HCT116 (cell line): ENCODE results near the gene ALG6. TPM values are rescaled to one million over a fixed set of nuclear protein-coding genes. Genes with fewer than 3 reads are reported as not detected.

ENCODE experiments used
- ATAC-seq: fragments of 200-7000 bp; cut with Tn5 transposase; 2 replicates; pipeline ENCODE4 v1.9.1; 2020; ENCODE audit warnings: mild to moderate bottlenecking, moderate library complexity
- BruUV-seq: library from RNA; stranded (reverse); fragments of 400-500 nt; replicated peaks from 2 replicates; lab custom pipeline; 2021; lab: Mats Ljungman, UMichigan
- CTCF ChIA-PET: fragments of 300-600 bp; sonication (Branson Sonifier 250); formaldehyde crosslinking; loops from one replicate; lab custom pipeline; 2021; ENCODE audit warnings: antibody characterized with exemption; lab: Charles Lee
- POLR2A ChIA-PET: fragments of 300-600, 350-600 bp; sonication (Branson Sonifier 250); formaldehyde crosslinking; loops from one replicate; lab custom pipeline; 2021; ENCODE audit warnings: antibody characterized with exemption; lab: Charles Lee
- RAD21 ChIA-PET, 2 experiments: fragments of 300-600 bp; sonication (Branson Sonifier 250); formaldehyde crosslinking; loops; one replicate each; lab custom pipeline; 2023; ENCODE audit warnings: low total read pairs in 2 of 2; ENCODE audit not compliant: uncharacterized antibody in 2 of 2, unreplicated experiment in 2 of 2, low non-redundant PET in 1 of 2; lab: Charles Lee
- DNase-seq: peaks from one replicate; pipeline ENCODE4 v3.0.0-alpha.2; 2010; ENCODE audit warnings: low read depth, low spot score
- H2AFZ ChIP-seq: fragments of 200-600 bp; shearing (Covaris generic), sonication (generic); 2 replicates; pipeline ENCODE4 v1.6.1; 2017; ENCODE audit warnings: low read depth, mixed run types, mixed read lengths, antibody characterized with exemption, low read length; ENCODE audit not compliant: poor library complexity, severe bottlenecking
- H3K27ac ChIP-seq: 2 replicates; pipeline ENCODE4 v1.5.1; 2012; ENCODE audit warnings: low read depth, low read length
- H3K27me3 ChIP-seq: fragments of 200-600 bp; sonication (generic); 2 replicates; pipeline ENCODE4 v1.6.1; 2016; ENCODE audit warnings: mixed run types, low read length, mixed read lengths; ENCODE audit not compliant: insufficient read depth
- H3K36me3 ChIP-seq, 2 experiments: fragments of 200-500 bp in 1 of 2; fragments of 200-600 bp in 1 of 2; sonication (Bioruptor generic) in 1 of 2; sonication (generic) in 1 of 2; 2 replicates each; pipeline versions ENCODE4 v1.5.1 to v1.6.1; 2014 to 2016; ENCODE audit warnings: low read length in 2 of 2, inconsistent platforms in 1 of 2, mixed read lengths in 1 of 2, mixed run types in 1 of 2; ENCODE audit not compliant: insufficient read depth in 2 of 2, control insufficient read depth in 1 of 2
- H3K4me1 ChIP-seq, 2 experiments: fragments of 200-600 bp in 1 of 2; sonication (generic) in 1 of 2; 2 replicates each; pipeline versions ENCODE4 v1.5.1 to v1.6.1; 2012 to 2017; ENCODE audit warnings: low read length in 2 of 2, inconsistent platforms in 1 of 2, mild to moderate bottlenecking in 1 of 2, mixed read lengths in 1 of 2, mixed run types in 1 of 2, moderate library complexity in 1 of 2; ENCODE audit not compliant: insufficient read depth in 2 of 2, control insufficient read depth in 1 of 2
- H3K4me2 ChIP-seq: fragments of 200-600 bp; sonication (generic); 2 replicates; pipeline ENCODE4 v1.6.1; 2017; ENCODE audit warnings: mixed run types, low read length, mixed read lengths
- H3K4me3 ChIP-seq, 2 experiments: fragments of 200-600 bp in 1 of 2; sonication (generic) in 1 of 2; replicated peaks in 1 of 2; 2 replicates each; pipeline ENCODE4 v1.5.1; 2011 to 2016; ENCODE audit warnings: low read length in 2 of 2, control low read depth in 1 of 2, low read depth in 1 of 2, mild to moderate bottlenecking in 1 of 2, mixed read lengths in 1 of 2, mixed run types in 1 of 2
- H3K79me2 ChIP-seq: fragments of 200-600 bp; sonication (generic); 2 replicates; pipeline ENCODE4 v1.6.1; 2017; ENCODE audit warnings: mild to moderate bottlenecking, mixed run types, low read length, moderate library complexity, mixed read lengths; ENCODE audit not compliant: insufficient read depth
- H3K9ac ChIP-seq: fragments of 200-600 bp; sonication (generic); 2 replicates; pipeline ENCODE4 v1.6.1; 2016; ENCODE audit warnings: low read length, mixed read lengths
- H3K9me2 ChIP-seq: fragments of 200-600 bp; sonication (generic), shearing (Covaris generic); 2 replicates; pipeline ENCODE4 v1.6.1; 2017; ENCODE audit warnings: mixed run types, mild to moderate bottlenecking, moderate library complexity; ENCODE audit not compliant: insufficient read depth
- H3K9me3 ChIP-seq, 2 experiments: fragments of 200-500 bp in 1 of 2; fragments of 200-600 bp in 1 of 2; sonication (Bioruptor generic) in 1 of 2; sonication (generic) in 1 of 2; 2 replicates each; pipeline ENCODE4 v1.6.1; 2014 to 2017; ENCODE audit warnings: low read length in 2 of 2, mixed read lengths in 2 of 2, inconsistent platforms in 1 of 2, low read depth in 1 of 2, mild to moderate bottlenecking in 1 of 2, mixed run types in 1 of 2, moderate library complexity in 1 of 2; ENCODE audit not compliant: control insufficient read depth in 1 of 2, insufficient read depth in 1 of 2
- H4K20me1 ChIP-seq: fragments of 200-600 bp; sonication (generic), shearing (Covaris generic); 2 replicates; pipeline ENCODE4 v1.6.1; 2017; ENCODE audit warnings: mixed run types, mild to moderate bottlenecking, moderate library complexity; ENCODE audit not compliant: insufficient read depth
- ATF3 ChIP-seq: IDR thresholded peaks from 2 replicates; pipeline ENCODE4 v1.6.1; 2012
- CBX3 ChIP-seq: IDR thresholded peaks from 2 replicates; pipeline ENCODE4 v1.6.1; 2012; ENCODE audit warnings: low read depth
- CTCF ChIP-seq, 3 experiments: fragments of 200-600 bp in 1 of 3; sonication (generic) in 1 of 3; IDR thresholded peaks in 2 of 3; conservative IDR thresholded peaks in 1 of 3; 2 replicates each; pipeline ENCODE4 v1.5.1; 2012 to 2017; ENCODE audit warnings: low read depth in 2 of 3, low read length in 2 of 3, antibody characterized with exemption in 1 of 3, borderline replicate concordance in 1 of 3, control low read depth in 1 of 3, mild to moderate bottlenecking in 1 of 3, mixed read lengths in 1 of 3, mixed run types in 1 of 3, moderate library complexity in 1 of 3; ENCODE audit not compliant: insufficient read depth in 1 of 3
- EGR1 ChIP-seq: IDR thresholded peaks from 2 replicates; pipeline ENCODE4 v1.6.1; 2012; ENCODE audit warnings: low read depth
- EZH2 ChIP-seq: fragments of 200-600 bp; sonication (generic); IDR thresholded peaks from 2 replicates; pipeline ENCODE4 v1.6.1; 2017; ENCODE audit warnings: antibody characterized with exemption, mixed run types
- EZH2phosphoT487 ChIP-seq: fragments of 200-600 bp; IDR thresholded peaks from 2 replicates; pipeline ENCODE4 v1.6.1; 2018; ENCODE audit warnings: antibody characterized with exemption, borderline replicate concordance
- JUND ChIP-seq: IDR thresholded peaks from 2 replicates; pipeline ENCODE4 v1.6.1; 2012
- POLR2A ChIP-seq: IDR thresholded peaks from 2 replicates; pipeline ENCODE4 v1.7.0; 2011; ENCODE audit warnings: borderline replicate concordance; ENCODE audit not compliant: insufficient read depth, insufficient read length; ENCODE audit errors: extremely low read depth
- REST ChIP-seq: IDR thresholded peaks from 2 replicates; pipeline ENCODE4 v1.6.1; 2012; ENCODE audit warnings: low read depth
- SP1 ChIP-seq: IDR thresholded peaks from 2 replicates; pipeline ENCODE4 v1.6.1; 2012; ENCODE audit warnings: low read depth
- SRF ChIP-seq: IDR thresholded peaks from 2 replicates; pipeline ENCODE4 v1.6.1; 2012; ENCODE audit warnings: low read depth
- YY1 ChIP-seq: IDR thresholded peaks from 2 replicates; pipeline ENCODE4 v1.6.1; 2011; ENCODE audit warnings: low read length, low read depth, moderate library complexity, mild to moderate bottlenecking; ENCODE audit not compliant: insufficient replicate concordance; ENCODE audit errors: extremely low read depth
- ZBTB33 ChIP-seq: IDR thresholded peaks from 2 replicates; pipeline ENCODE4 v1.6.1; 2011; ENCODE audit warnings: mild to moderate bottlenecking, low read length, moderate library complexity; ENCODE audit not compliant: insufficient replicate concordance; ENCODE audit errors: extremely low read depth
- ZFX ChIP-seq: fragments of 450-650 bp; IDR thresholded peaks from 2 replicates; pipeline ENCODE4 v1.6.1; 2017
- ZNF274 ChIP-seq: fragments of 200-500 bp; sonication (Bioruptor generic); IDR thresholded peaks from 2 replicates; pipeline ENCODE4 v1.6.1; 2014; ENCODE audit warnings: mild to moderate bottlenecking, low read depth, low read length, inconsistent platforms
- intact Hi-C: fragments of 100-400 bp; cut with micrococcal nuclease; formaldehyde crosslinking; loops from 2 replicates; pipeline ENCODE4 v1.10.0; 2022
- total RNA-seq: library from RNA; stranded (reverse); gene quantifications from one replicate; pipeline ENCODE4 v1.2.1, GENCODE V29; 2021; ENCODE audit not compliant: unreplicated experiment

The ALG6 gene
- total RNA-seq, 1 experiment from 2014 or later = 14.7 TPM

GRCh38 chr1:63453232-63453631 is 85.8 kb downstream of the ALG6 start:
- ATAC-seq (no peak), DNase-seq (no peak)
- BruUV-seq = no TSS peak
- Histone ChIP-seq H3K79me2 (no peaks in the 10 kb centered on the region), H3K4me3 (no peak overlapping the region), H3K36me3 (no peaks in the 10 kb centered on the region), H3K27me3 (no peaks in the 10 kb centered on the region), H2AFZ (no peak overlapping the region), H3K9ac (no peak overlapping the region), H3K9me2 (no peaks in the 10 kb centered on the region), H3K27ac (no peak overlapping the region), H3K4me2 (no peak overlapping the region), H3K4me1 (no peaks in the 10 kb centered on the region), H4K20me1 (no peaks in the 10 kb centered on the region), H3K9me3 (no peaks in the 10 kb centered on the region)
- CTCF ChIA-PET = no interaction called here
- intact Hi-C loops = no loop called here
- RAD21 ChIA-PET = no interaction called here
- TF ChIP-seq EGR1 = no peak
- no peak for TF ChIP-seq CBX3
- TF ChIP-seq SRF = no peak
- TF ChIP-seq ATF3 = no peak
- no peak for TF ChIP-seq CTCF (IDR thresholded peaks at IDR 0.05 in 2 of 3, conservative IDR thresholded peaks at IDR 0.05 in 1 of 3; ENCODE audit: borderline replicate concordance in 1 of 3, insufficient read depth in 1 of 3, low read depth in 2 of 3, low read length in 2 of 3)
- no peak for TF ChIP-seq SP1
- TF ChIP-seq ZBTB33 = no peak
- no peak for TF ChIP-seq EZH2
- TF ChIP-seq REST = no peak
- no peak for TF ChIP-seq JUND
- TF ChIP-seq ZNF274 = no peak
- TF ChIP-seq POLR2A = no peak
- no peak for TF ChIP-seq EZH2phosphoT487
- no peak for TF ChIP-seq ZFX
- TF ChIP-seq YY1 = no peak
- POLR2A ChIA-PET = no interaction called here
